Common myeloid progenitor, CD34-positive (primary cell): ENCODE data around the gene MMS22L.

Source experiments
- CTCF ChIA-PET: fragments of 350-600 bp; sonication (Branson Sonifier 250); formaldehyde crosslinking; loops from one replicate; lab custom pipeline; 2021; ENCODE audit warnings: antibody characterized with exemption; lab: Charles Lee
- POLR2A ChIA-PET: fragments of 350-600 bp; sonication (Branson Sonifier 250); formaldehyde crosslinking; loops from one replicate; lab custom pipeline; 2021; ENCODE audit warnings: antibody characterized with exemption; lab: Charles Lee
- DNase-seq, 3 donors: peaks; one replicate each; pipeline versions ENCODE4 v3.0.0 to v3.0.0-alpha.2; 2013
- H3K27ac ChIP-seq, 2 experiments: 1 replicate in 1 of 2; 2 replicates in 1 of 2; pipeline ENCODE4 v1.7.0; 2013; ENCODE audit warnings: inconsistent platforms in 2 of 2, low read length in 2 of 2, mild to moderate bottlenecking in 2 of 2, low read depth in 1 of 2, moderate library complexity in 1 of 2; ENCODE audit not compliant: severe bottlenecking in 2 of 2, insufficient read depth in 1 of 2, poor library complexity in 1 of 2
- H3K27me3 ChIP-seq, 5 experiments: replicated peaks in 2 of 5; 1 replicate in 3 of 5; 2 replicates in 2 of 5; pipeline versions ENCODE4 v1.6.1 to v1.7.0; 2013; ENCODE audit warnings: low read length in 4 of 5, mild to moderate bottlenecking in 2 of 5, moderate library complexity in 2 of 5, inconsistent platforms in 1 of 5; ENCODE audit not compliant: insufficient read depth in 5 of 5, control insufficient read depth in 4 of 5
- H3K36me3 ChIP-seq, 4 experiments: 1 replicate in 2 of 4; 2 replicates in 2 of 4; pipeline versions ENCODE4 v1.6.1 to v1.7.0; 2013; ENCODE audit warnings: low read length in 3 of 4, control low read depth in 1 of 4, mild to moderate bottlenecking in 1 of 4; ENCODE audit not compliant: control insufficient read depth in 4 of 4, insufficient read depth in 4 of 4
- H3K4me1 ChIP-seq, 4 experiments: 1 replicate in 3 of 4; 2 replicates in 1 of 4; pipeline versions ENCODE4 v1.6.1 to v1.7.1; 2013; ENCODE audit warnings: low read length in 3 of 4, mild to moderate bottlenecking in 3 of 4, control low read depth in 1 of 4, inconsistent platforms in 1 of 4, moderate library complexity in 1 of 4; ENCODE audit not compliant: control insufficient read depth in 4 of 4, insufficient read depth in 4 of 4; ENCODE audit errors: control extremely low read depth in 1 of 4
- H3K4me3 ChIP-seq, 7 experiments: 1 replicate in 4 of 7; 2 replicates in 3 of 7; pipeline versions ENCODE4 v1.5.1 to v1.7.0; 2013; ENCODE audit warnings: mild to moderate bottlenecking in 7 of 7, low read length in 6 of 7, moderate library complexity in 6 of 7, inconsistent platforms in 2 of 7, low read depth in 2 of 7, control low read depth in 1 of 7; ENCODE audit not compliant: insufficient read depth in 4 of 7, control insufficient read depth in 1 of 7; ENCODE audit errors: extremely low read depth in 1 of 7
- H3K9me3 ChIP-seq, 5 experiments: 1 replicate in 4 of 5; 2 replicates in 1 of 5; pipeline versions ENCODE4 v1.6.1 to v1.7.1; 2013; ENCODE audit warnings: low read length in 4 of 5, mild to moderate bottlenecking in 2 of 5, inconsistent platforms in 1 of 5, low read depth in 1 of 5, moderate library complexity in 1 of 5; ENCODE audit not compliant: control insufficient read depth in 4 of 5, insufficient read depth in 2 of 5; ENCODE audit errors: control extremely low read depth in 1 of 5
- WGBS: methylation state at CpG from one replicate; pipeline ENCODE4 v1.1.5; 2013; ENCODE audit not compliant: insufficient coverage; 5-methylcytosine and 5-hydroxymethylcytosine counted together

Gene MMS22L

DNA sequence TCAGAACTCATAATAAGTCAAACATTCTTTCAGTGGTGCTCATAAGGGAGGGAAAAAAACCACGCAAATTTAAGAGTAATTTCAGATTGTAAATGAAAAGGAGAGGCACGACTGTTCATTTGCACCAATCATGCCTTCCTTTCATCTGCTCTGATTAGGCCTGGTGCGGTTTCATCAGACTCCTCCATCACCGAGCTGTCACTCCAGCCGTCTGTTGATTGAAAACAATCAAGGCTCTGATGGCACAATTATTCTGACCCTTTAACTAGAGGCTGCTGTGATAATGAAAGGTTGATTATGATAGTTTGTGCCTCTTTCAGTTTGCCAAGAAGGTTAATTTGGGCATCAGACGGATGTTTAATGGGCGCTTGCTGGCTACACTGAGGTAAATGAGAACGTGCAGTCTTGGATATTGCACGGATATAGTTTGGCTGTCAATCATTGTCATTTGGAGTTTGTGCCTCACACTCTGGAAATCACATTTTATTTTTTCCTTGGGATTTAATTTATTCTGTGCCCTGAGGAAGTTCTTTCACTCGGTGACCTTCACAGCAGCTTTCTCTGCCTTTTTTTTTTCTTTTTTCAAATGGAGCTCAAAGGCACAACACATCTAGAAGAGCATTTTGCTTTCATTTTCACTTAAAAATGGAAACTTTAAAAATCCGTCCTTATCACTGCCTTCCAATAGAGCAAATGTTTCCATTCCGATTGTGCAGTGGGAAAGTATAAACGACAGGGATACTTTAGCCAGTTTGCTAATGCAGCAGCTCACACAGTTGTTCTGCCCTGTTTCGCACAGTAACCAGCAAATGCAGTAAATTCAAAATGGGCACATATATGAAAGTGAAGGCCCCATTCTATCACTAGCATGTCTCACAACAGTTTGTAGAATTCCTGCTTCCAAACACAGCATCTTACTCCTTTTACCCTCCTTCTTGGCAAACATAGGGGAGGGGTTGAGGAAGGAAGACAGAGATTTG is 185.7 kb downstream of the MMS22L start:
- CTCF ChIA-PET: no interaction called here
- Histone ChIP-seq H3K9me3 (no peaks in the 10 kb centered on the region), H3K27ac (no peak overlapping the region), H3K4me3 (peak overlapping the region in 2 of 7 experiments; percentile 25 to 35), H3K27me3 (peaks cover 0 to 2% (median 0%) of the 10 kb centered on the region in 5 experiments), H3K36me3 (no peaks in the 10 kb centered on the region), H3K4me1 (no peaks in the 10 kb centered on the region)
- WGBS: 82% methylated on average over 13 of the region's 14 CpGs
- no peak for DNase-seq
- POLR2A ChIA-PET: no interaction called here

- Histone ChIP-seq H3K4me1 (no peaks in the 10 kb centered on the region), H3K9me3 (no peaks in the 10 kb centered on the region), H3K4me3 (no peak overlapping the region), H3K27me3 (peaks cover 0 to 2% (median 0%) of the 10 kb centered on the region in 5 experiments), H3K36me3 (no peaks in the 10 kb centered on the region), H3K27ac (no peak overlapping the region)
- DNase-seq: no peak
- CTCF ChIA-PET: interaction anchor here (0.8 kb wide), 1 partner anchor 12 kb away, joined by 3 read pairs; no protein-coding TSS in a partner anchor
- POLR2A ChIA-PET: no interaction called here
- WGBS: 100% methylated on average over 3 of the region's 3 CpGs
Measured at GRCh38 chr6:97095311-97095850, 187.6 kb downstream of the MMS22L start.

GRCh38 chr6:97094376-97094775 is 188.6 kb downstream of the MMS22L start:
- H3K36me3 ChIP-seq: no peaks in the 10 kb centered on the region
- DNase-seq: no peak
- no CpG with 5 or more reads among the region's 2 CpGs for WGBS
- no peak overlapping the region for H3K27ac ChIP-seq
- CTCF ChIA-PET: no interaction called here
- no peaks in the 10 kb centered on the region for H3K4me1 ChIP-seq
- POLR2A ChIA-PET: no interaction called here
- no peaks in the 10 kb centered on the region for H3K9me3 ChIP-seq
- peaks cover 0 to 2% (median 0%) of the 10 kb centered on the region in 5 experiments for H3K27me3 ChIP-seq
- H3K4me3 ChIP-seq: no peak overlapping the region

DNA sequence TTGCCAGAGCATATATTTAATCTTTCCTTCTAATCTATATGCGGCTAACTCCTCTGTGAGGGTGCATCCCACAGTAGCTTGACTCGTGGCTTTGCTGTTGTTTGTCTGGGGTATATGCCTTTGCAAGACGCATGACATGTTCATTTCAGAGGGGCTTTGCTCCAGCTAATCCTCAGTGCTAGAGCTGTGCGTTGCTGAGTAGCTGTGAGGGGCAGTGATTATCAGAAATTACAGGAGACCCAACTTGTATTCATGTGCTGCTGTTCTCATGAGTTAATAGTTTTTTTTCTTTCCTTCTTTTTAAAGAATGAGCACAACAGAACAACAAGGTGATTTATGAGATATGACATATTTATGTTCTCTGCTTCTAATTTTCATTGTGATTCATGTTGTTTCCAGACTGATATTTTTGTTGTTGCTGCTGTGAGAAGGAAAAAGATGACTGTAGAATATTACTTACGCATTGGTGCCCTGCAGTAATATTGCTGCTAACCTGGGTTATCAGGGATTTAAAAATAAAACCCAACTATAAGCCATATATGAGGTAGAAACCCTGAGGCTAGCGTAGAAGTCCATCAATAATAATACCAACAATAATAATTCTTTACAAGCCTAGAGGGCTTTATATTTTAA is 190.2 kb downstream of the MMS22L start:
- Histone ChIP-seq H3K27me3 (peaks cover 0 to 2% (median 0%) of the 10 kb centered on the region in 5 experiments), H3K9me3 (no peaks in the 10 kb centered on the region), H3K4me3 (no peak overlapping the region), H3K4me1 (peaks cover 0 to 4% (median 0%) of the 10 kb centered on the region in 4 experiments), H3K27ac (no peak overlapping the region), H3K36me3 (no peaks in the 10 kb centered on the region)
- 93% methylated on average over 2 of the region's 6 CpGs for WGBS
- ChIA-PET CTCF (no interaction called here), POLR2A (interaction anchor here (0.6 kb wide), 1 partner anchor 557 kb away, joined by 3 read pairs; no protein-coding TSS in a partner anchor)
- DNase-seq: no peak
